Measurements from ENCODE around the gene FLNB. TPM values are rescaled to one million over a fixed set of nuclear protein-coding genes. Genes with fewer than 3 reads are reported as not detected.

FLNB gene
- total RNA-seq, 1 experiment from 2014 or later = 97.5 TPM

GRCh38 chr3:58205981-58206380 lies 197.8 kb downstream of the FLNB start:
- DNase-seq (ENCODE audit: low read depth) = no peak

GRCh38 chr3:58206406-58207011 lies 198.3 kb downstream of the FLNB start:
- peak; percentile 63 for DNase-seq (ENCODE audit: low read depth)

- no peak for DNase-seq (ENCODE audit: low read depth)
Measured at GRCh38 chr3:58207954-58208353, 199.7 kb downstream of the FLNB start.

- no peak for DNase-seq (ENCODE audit: low read depth)
Measured at GRCh38 chr3:58209933-58210332, 201.7 kb downstream of the FLNB start.

- no peak for DNase-seq (ENCODE audit: low read depth)
Measured at GRCh38 chr3:58210761-58211460, 202.7 kb downstream of the FLNB start, which contains the start of gene DNASE1L3. DNASE1L3 (minus strand) TSS chr3:58210972; CDS start chr3:58210906, 66 bp downstream.

- no peak for DNase-seq (ENCODE audit: low read depth)
Measured at GRCh38 chr3:58214484-58215316, 206.5 kb downstream of the FLNB start.

GRCh38 chr3:58215317-58216025 lies 207.2 kb downstream of the FLNB start:
- no peak for DNase-seq (ENCODE audit: low read depth)

GRCh38 chr3:58216496-58217195 lies 208.4 kb downstream of the FLNB start:
- no peak for DNase-seq (ENCODE audit: low read depth)

- DNase-seq (ENCODE audit: low read depth) = peak; percentile 68
Measured at GRCh38 chr3:58217209-58217811, 209.1 kb downstream of the FLNB start.

- no peak for DNase-seq (ENCODE audit: low read depth)
Measured at GRCh38 chr3:58218904-58219303, 210.7 kb downstream of the FLNB start.

Other genes starting within 250 kb of the FLNB start
- gene DNASE1L3, start 202.6 kb downstream of the FLNB start, total RNA-seq (2014; rRNA removed; shearing (Covaris generic)) = not detected in 2 replicates
- 5.1 and 6.2 TPM in 2 replicates for gene ABHD6, start 229.4 kb downstream of the FLNB start, total RNA-seq (2014; rRNA removed; shearing (Covaris generic))

Data from Daoy (cell line).